Endometrial microvascular endothelial cells (primary cell): Measurements from ENCODE around the gene C4A. TPM values are rescaled to one million over a fixed set of nuclear protein-coding genes. Genes with fewer than 3 reads are reported as not detected.
"Not testable (repeated sequence)": the region's sequence is repeated elsewhere in the genome, so short reads cannot be mapped to it uniquely, and the experiment has no call there.

Source experiments
- in situ Hi-C: cut with HindIII; loops from 2 replicates; pipeline ENCODE4 v1.10.0; 2017; ENCODE audit warnings: low sequenced_read_pairs, low pct_unique_long_range_greater_than_20kb; ENCODE audit errors: inconsistent ontology term
- total RNA-seq: library from RNA; depleted of rRNA; stranded (reverse); fragments of >200 nt; gene quantifications from one replicate; pipeline ENCODE4 v1.2.3, GENCODE V29; 2015; ENCODE audit errors: inconsistent ontology term

C4A gene
- 1.0 TPM for total RNA-seq

DNA sequence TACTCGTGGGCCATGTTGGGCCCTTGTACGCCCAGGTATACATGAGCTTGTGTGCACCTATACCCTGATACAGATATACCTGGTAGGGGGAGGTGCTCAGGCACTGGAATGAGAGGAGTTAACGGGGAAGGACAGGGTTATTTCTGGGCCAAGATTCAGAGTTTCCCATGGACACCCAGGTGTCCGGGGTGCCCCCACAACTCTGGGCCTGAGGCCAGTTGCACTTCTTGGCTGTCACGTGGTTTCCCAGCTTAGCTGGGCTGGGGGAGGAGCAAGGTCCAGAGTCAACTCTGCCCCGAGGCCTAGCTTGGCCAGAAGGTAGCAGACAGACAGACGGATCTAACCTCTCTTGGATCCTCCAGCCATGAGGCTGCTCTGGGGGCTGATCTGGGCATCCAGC lies at the start of gene C4A:
TSS of gene C4A (plus strand) at position 314 of the 400 bp plus-strand sequence. CDS start at position 365, 51 bp downstream.
- in situ Hi-C loops: not testable (repeated sequence)

DNA sequence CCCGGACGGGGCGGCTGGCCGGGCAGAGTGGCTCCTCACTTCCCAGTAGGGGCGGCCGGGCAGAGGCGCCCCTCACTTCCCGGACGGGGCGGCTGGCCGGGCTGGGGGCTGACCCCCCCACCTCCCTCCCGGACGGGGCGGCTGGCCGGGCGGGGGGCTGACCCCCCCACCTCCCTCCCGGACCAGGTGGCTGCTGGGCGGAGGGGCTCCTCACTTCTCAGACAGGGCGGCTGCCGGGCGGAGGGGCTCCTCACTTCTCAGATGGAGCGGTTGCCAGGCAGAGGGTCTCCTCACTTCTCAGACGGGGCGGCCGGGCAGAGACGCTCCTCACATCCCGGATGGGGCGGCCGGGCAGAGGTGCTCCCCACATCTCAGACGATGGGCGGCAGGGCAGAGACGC lies 49.7 kb upstream of the C4A start:
- in situ Hi-C loops: loop anchor here (25.0 kb wide), 1 partner anchor 180 kb away; the partner anchor contains the start of gene TNXB

DNA sequence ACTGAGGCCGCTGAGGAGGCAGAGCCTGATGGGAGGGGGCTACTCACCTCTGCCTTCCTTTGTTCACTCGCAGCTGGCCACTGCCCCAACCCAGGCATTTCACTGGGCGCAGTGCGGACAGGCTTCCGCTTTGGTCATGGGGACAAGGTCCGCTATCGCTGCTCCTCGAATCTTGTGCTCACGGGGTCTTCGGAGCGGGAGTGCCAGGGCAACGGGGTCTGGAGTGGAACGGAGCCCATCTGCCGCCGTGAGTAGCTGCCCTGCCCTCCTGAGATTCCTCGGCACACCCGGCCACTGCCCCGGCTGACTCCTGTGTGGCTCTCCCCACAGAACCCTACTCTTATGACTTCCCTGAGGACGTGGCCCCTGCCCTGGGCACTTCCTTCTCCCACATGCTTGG lies 48.3 kb upstream of the C4A start:
- in situ Hi-C loops: loop anchor here (25.0 kb wide), 1 partner anchor 179 kb away; the partner anchor contains the start of gene TNXB

DNA sequence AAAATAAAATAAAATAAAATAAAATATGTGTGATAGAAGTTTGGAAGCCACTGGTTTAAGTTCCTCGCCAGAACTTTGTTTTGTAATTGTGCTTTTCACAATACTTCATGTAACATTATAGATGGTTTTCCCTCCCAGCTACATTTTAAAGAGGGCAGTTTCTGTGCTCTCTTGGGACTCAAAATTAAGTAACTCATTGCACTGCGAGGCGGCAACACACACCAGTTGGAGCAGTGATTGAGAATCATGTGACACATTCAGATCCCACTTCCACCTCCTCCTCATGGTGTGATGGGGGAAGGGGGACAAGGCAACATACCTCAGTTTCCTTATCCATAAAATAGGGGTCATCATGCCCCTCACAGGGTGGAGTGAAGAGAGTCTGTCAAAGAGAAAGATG lies 46.8 kb upstream of the C4A start:
- in situ Hi-C loops: loop anchor here (25.0 kb wide), 1 partner anchor 177 kb away; the partner anchor contains the start of gene TNXB

DNA sequence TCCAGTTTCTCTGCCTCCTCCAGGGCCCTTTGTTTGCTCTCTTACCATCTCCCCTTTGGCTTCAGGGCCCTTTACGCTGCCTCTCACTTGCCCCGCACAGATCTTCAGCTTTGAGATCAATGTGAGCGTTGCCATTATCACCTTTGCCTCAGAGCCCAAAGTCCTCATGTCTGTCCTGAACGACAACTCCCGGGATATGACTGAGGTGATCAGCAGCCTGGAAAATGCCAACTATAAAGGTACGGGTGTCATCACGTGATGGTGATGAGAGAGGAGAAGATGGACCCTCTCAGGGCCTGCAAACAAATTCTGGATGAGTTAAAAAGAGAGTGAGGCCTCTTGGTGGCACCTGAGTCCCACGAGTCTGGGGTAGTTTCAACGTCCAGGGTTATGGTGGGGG lies 46.0 kb upstream of the C4A start:
- in situ Hi-C loops: loop anchor here (25.0 kb wide), 1 partner anchor 176 kb away; the partner anchor contains the start of gene TNXB

DNA sequence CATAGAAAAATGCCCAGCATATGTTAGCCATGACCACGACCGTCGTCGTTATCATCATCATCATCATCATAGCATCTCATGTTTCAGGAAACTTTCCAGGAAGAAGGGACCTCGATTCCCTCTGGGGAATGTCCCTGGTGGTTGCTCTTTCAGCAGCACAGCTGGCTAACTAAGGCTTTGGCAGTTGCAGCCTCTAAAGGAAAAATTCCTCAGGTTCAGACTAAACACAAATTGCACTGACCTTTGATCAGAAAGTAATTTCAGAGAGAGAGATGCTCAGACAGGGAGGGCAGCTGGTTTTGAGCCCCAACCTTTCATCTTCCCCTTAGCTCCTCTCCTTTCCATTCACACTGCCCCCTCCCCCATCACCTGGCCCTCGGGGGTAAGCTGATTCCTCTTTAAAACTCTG lies 41.6 kb upstream of the C4A start:
- in situ Hi-C loops: loop anchor here (25.0 kb wide), 1 partner anchor 172 kb away; the partner anchor contains the start of gene TNXB

DNA sequence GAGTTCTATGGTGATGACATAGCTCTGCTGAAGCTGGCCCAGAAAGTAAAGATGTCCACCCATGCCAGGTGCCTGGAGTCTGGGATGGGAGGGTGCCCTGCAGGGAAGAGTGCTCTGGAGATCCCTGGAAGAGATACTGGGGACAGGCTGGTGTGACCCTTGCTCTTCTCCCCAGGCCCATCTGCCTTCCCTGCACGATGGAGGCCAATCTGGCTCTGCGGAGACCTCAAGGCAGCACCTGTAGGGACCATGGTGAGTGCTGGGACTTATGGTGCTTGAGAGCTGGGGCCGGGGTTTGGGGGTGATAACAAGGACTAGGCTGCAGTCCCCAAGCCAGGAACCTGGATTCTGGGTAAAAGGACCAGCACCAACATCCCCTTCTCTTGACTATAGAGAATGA lies 38.1 kb upstream of the C4A start:
- in situ Hi-C loops: loop anchor here (25.0 kb wide), 1 partner anchor 169 kb away; the partner anchor contains the start of gene TNXB

DNA sequence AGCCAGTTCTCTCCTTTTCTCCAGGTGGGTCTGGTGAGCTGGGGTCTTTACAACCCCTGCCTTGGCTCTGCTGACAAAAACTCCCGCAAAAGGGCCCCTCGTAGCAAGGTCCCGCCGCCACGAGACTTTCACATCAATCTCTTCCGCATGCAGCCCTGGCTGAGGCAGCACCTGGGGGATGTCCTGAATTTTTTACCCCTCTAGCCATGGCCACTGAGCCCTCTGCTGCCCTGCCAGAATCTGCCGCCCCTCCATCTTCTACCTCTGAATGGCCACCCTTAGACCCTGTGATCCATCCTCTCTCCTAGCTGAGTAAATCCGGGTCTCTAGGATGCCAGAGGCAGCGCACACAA lies 36.7 kb upstream of the C4A start:
- in situ Hi-C loops: loop anchor here (25.0 kb wide), 1 partner anchor 167 kb away; the partner anchor contains the start of gene TNXB

DNA sequence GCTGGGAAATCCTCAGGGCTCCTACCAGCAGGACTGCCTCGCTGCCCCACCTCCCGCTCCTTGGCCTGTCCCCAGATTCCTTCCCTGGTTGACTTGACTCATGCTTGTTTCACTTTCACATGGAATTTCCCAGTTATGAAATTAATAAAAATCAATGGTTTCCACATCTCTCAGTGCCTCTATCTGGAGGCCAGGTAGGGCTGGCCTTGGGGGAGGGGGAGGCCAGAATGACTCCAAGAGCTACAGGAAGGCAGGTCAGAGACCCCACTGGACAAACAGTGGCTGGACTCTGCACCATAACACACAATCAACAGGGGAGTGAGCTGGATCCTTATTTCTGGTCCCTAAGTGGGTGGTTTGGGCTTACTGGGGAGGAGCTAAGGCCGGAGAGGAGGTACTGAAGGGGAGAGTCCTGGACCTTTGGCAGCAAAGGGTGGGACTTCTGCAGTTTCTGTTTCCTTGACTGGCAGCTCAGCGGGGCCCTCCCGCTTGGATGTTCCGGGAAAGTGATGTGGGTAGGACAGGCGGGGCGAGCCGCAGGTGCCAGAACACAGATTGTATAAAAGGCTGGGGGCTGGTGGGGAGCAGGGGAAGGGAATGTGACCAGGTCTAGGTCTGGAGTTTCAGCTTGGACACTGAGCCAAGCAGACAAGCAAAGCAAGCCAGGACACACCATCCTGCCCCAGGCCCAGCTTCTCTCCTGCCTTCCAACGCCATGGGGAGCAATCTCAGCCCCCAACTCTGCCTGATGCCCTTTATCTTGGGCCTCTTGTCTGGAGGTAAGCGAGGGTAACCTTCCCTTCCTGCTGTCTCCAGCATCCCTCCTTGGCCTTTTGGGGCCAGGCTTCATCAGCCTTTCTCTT lies 36.1 kb upstream of the C4A start, which contains the start of gene CFB:
TSS of gene CFB (plus strand) at position 589 of the 863 bp plus-strand sequence. CDS start at position 716, 127 bp downstream.
- in situ Hi-C loops: loop anchor here (25.0 kb wide), 1 partner anchor 167 kb away; the partner anchor contains the start of gene TNXB

DNA sequence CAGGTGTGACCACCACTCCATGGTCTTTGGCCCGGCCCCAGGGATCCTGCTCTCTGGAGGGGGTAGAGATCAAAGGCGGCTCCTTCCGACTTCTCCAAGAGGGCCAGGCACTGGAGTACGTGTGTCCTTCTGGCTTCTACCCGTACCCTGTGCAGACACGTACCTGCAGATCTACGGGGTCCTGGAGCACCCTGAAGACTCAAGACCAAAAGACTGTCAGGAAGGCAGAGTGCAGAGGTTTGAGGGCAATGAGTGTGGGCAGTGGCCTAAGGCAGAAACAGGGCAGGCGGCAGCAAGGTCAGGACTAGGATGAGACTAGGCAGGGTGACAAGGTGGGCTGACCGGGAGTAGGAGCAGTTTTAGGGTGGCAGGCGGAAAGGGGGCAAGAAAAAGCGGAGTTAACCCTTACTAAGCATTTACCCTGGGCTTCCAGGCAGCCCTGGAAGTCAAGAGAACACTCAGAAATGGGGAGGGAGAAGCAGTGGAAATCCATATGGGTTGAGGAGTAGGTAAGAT lies 35.4 kb upstream of the C4A start:
- in situ Hi-C loops: loop anchor here (25.0 kb wide), 1 partner anchor 166 kb away; the partner anchor contains the start of gene TNXB

DNA sequence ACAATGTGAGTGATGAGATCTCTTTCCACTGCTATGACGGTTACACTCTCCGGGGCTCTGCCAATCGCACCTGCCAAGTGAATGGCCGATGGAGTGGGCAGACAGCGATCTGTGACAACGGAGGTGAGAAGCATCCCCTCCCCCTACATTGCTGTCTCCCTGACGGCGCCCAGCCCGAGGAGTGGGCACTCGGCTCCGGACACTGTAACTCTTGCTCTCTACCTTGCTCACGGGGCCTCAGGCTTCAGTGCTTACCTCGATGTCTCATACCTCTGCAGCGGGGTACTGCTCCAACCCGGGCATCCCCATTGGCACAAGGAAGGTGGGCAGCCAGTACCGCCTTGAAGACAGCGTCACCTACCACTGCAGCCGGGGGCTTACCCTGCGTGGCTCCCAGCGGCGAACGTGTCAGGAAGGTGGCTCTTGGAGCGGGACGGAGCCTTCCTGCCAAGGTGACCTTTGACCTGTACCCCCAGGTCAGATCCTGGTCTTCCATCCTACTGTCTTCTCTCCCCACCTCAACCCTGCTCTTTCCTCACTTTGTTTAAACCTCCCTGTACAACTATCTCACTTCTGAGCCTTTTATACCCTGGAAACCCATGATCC lies 34.7 kb upstream of the C4A start:
- in situ Hi-C loops: loop anchor here (25.0 kb wide), 1 partner anchor 165 kb away; the partner anchor contains the start of gene TNXB

DNA sequence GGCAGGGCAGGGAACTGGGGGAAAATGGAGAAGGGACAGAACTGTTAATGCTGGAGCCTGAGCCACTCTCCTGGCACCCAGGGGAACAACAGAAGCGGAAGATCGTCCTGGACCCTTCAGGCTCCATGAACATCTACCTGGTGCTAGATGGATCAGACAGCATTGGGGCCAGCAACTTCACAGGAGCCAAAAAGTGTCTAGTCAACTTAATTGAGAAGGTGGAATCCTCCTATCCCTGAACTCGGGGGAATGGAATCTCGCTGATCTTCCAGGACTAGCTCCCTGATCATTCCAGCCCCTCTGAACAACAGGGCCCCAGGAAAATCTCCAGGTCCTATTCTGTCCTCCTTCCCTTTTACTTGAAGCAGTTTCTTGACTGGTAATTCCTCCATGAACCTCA lies 34.0 kb upstream of the C4A start:
- in situ Hi-C loops: loop anchor here (25.0 kb wide), 1 partner anchor 164 kb away; the partner anchor contains the start of gene TNXB

DNA sequence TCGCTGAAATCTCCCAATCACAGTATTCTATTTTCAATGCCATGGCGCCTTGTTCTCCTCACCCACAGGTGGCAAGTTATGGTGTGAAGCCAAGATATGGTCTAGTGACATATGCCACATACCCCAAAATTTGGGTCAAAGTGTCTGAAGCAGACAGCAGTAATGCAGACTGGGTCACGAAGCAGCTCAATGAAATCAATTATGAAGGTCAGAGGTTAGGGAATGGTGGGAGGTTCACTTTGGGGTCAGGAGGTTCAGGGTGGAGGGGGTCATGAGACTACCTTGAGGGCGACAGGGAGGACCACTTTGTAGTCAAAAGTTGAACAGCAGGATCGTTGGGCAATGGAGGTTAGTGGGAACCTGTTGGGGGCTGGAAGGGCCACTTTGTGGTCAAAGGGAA lies 33.6 kb upstream of the C4A start:
- in situ Hi-C loops: loop anchor here (25.0 kb wide), 1 partner anchor 164 kb away; the partner anchor contains the start of gene TNXB

DNA sequence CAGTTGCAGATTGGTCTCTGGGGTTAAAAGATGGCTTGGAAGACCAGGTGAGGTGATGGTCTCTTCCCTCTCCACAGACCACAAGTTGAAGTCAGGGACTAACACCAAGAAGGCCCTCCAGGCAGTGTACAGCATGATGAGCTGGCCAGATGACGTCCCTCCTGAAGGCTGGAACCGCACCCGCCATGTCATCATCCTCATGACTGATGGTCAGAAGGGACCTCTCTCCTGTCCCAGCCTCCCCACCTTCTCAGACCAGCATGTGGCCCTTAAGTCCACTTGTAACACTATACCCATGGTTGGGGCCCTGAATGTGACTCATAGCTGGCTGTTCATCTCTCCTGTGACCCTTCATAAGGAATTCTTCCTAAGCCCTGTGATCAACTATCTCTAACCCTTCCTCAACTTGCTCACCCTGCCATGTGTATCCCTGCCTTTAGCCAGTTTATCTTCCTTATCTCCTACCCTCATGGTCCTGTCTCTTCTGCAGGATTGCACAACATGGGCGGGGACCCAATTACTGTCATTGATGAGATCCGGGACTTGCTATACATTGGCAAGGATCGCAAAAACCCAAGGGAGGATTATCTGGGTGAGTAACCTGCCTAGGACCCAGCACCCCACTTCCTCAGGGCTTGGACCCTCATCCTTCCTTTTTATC lies 33.0 kb upstream of the C4A start:
- in situ Hi-C loops: loop anchor here (25.0 kb wide), 1 partner anchor 163 kb away; the partner anchor contains the start of gene TNXB

DNA sequence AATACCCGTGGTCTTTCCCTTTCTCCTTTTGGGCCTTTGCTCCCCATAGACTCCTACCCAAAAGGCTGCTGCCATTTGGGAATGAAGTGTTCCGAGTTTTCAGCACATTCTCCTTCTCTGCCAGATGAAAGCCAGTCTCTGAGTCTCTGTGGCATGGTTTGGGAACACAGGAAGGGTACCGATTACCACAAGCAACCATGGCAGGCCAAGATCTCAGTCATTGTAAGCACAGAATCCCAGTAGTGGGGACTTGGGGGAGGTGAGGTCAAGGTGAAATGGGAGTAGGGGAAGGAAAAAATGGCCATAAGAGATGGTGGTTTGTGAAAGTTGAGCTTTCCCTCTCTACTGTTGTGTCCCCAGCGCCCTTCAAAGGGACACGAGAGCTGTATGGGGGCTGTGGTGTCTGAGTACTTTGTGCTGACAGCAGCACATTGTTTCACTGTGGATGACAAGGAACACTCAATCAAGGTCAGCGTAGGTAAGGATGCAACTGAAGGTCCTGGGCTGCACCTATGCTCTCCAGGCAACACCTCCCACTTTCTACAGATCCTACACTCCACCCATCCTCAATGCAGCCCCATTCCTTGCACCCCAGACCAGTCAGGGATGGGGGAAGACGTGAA lies 31.8 kb upstream of the C4A start:
- in situ Hi-C loops: loop anchor here (25.0 kb wide), 1 partner anchor 162 kb away; the partner anchor contains the start of gene TNXB

DNA sequence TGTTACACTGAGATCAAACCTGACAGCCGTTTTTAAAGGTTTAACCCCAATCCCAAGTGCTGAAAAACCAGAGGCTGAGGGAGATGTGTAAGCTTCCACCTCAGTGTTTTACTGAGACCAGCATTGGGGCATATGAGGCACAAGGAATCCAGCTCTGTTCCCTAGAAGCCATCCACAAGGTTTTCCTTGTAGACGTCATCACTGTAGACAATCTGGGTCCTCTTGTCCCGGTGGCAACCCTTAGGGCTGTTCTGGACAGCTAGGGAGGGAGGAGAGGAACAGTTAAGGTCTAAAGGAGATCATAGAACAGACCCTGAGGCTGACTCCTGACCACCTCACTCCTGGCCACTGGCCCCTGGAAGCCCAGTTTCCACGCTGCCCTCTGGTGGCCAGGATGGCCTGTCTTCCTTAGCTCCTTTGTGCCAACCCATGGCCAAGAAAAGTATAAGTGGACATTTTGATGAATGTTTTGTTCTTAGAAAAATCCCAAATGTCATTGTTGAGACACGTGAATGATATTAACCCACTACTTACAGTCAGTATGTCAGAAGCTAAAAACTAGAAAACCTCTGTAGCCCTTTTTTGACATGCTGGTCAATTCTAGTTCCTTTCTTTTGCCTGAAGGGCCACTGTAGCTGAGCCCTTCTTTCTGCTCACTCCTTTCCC lies 29.6 kb upstream of the C4A start:
- in situ Hi-C loops: no loop called here

DNA sequence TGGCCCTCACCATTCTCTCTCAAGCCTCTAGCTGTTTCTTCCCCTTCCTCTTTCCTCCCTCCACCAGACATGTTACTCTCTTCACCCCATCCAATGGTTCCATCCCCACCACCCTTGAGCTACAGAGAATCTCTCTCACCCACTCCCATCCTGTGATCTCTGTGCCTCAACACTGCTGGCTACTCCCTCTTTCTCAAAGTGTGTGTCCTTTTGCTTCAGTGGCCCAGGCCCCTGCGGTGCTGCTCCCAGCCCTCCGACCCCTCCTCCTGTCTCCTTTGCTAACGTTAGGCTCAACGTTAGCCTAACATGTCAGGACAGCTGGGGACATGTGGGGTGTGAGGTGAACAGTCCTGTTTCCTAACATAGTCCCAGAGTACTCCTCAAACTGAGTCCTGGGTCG lies 29.0 kb upstream of the C4A start:
- in situ Hi-C loops: no loop called here

DNA sequence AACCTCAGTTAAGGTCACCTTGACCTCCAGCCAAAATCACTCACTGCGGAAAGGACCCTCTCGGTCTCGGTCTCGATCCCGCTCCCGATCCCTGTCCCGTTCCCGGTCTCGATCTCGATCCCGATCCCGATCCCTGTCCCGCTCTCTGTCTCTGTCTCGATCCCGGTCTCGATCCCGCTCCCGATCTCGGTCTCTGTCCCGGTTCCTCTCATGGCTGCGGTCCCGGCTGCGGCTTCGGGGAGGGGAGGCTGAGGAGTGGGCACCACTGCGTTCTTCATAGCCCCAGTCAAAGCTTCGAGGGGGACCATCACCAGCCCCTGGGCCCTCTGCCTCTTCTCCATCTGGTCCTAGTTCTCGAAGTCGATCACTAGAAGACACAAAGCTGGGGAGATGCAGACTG lies 27.3 kb upstream of the C4A start:
- in situ Hi-C loops: no loop called here
